Raji (cell line): ENCODE results near the gene PHACTR3.

ENCODE experiments used
- POLR2A ChIP-seq: IDR thresholded peaks from 2 replicates; pipeline ENCODE4 v1.6.1; 2011; ENCODE audit warnings: low read depth, low read length, control low read depth; ENCODE audit not compliant: insufficient read depth

The PHACTR3 gene

DNA sequence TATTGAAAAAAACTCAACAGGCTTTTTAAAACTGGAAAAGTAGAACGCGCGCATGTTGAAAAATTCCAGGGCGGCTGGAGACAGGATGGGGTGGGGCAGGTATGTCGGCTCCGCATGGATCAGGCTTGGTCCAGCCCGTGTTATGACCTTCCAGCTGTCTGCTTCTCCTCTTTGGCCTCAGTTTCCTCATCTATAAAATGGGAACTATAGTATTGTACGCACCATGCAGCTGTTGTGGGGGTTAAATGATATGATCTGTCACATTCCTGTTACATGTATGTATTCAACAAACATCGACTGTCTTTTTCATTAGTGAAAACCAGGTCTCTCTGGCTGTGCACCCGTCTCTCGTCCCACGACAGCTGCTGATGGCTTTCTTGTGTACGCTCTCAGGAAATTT, 18.8 kb downstream of the PHACTR3 start:
- TF ChIP-seq POLR2A: no peak

DNA sequence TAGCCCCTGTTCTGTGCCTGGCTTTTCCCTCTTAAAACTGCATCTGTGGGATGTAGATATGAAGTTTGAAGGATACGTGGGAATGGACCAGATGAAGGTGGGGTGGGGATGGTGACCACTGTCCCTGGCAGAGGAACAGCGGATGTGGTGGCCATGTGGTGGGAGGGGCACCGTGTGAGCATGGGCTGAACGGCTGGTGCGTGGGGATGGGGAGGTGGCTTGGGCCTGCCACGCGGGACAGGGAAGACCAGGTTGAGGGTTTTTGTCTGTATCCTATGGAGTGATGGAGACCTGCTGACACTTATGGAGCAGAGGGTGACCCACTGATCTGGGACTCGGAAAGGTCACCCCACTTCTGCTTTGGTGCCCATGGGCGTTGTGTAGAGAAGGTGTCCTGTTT, 19.2 kb downstream of the PHACTR3 start:
- no peak for TF ChIP-seq POLR2A

DNA sequence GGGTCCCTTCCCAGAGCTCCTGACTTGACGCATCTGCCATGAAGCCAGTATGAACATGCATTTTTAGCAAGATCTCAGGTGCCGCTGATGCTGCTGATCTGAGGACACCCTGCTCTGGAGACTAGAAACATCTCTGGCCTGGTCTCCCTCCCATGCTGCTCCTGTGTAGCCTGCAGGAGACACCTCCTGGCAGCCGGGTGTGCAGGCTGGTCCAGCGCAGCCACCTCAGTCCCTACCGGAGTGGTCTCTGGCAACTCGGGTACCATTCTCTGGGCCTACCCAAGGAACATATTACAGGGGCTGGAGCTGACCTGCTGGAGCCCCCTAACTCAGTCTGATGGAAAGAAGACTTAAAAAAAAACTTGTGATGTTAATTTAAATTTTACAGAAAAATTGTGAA, 20.1 kb downstream of the PHACTR3 start:
- TF ChIP-seq POLR2A: no peak

DNA sequence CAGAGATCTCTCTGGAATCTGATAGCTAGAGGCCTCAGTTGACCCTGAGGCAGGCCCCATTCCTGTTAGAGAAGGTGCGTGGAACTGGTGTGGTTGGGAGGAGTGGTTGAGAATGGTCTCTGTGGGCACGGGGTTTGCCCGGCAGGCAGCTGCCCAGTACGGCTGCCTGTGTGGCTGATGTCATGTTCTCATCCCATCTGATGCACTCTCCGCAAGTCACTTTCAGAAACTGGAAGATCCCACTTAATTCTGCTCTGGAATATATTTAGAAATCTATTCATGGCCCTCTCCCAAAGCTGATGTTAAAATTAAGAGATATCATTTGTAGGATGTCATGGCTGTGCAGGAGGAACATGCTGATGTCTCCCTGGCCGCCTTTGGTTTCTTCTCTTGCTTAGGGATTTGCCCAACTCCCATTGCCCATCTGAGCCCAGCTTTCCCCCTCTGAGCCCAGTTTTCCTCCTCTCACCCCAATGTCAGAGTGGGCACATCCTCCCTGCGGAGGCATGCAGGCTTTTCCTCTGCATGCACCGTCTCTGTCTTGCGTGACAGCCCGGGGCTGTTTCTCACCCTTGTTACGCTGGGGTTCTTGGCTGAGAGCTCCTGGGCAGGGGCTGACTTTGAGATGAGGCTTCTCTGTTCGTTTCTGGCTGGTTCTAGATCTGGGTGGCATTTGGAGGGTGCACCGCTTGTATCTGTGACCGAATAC, 21.0 kb downstream of the PHACTR3 start:
- no peak for TF ChIP-seq POLR2A

DNA sequence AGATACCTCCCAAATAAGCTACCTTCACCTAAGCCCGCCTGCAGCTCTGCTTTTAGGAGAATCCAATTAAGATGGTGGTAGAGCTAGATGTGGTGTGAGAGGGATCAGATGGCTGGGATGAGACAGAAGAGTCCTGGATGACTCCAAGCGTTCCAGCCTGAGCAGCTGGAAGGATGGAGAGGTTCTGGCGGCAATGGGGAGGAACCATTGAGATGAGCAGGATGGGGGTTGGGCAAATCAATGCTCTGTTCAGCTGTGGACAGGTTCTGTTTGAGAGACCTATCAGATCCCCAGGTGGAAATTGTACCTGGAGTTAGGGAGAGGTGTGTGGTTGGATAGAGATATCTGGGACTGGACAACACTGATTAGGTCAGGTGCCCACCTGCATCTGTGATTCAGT, 23.0 kb downstream of the PHACTR3 start:
- no peak for TF ChIP-seq POLR2A

DNA sequence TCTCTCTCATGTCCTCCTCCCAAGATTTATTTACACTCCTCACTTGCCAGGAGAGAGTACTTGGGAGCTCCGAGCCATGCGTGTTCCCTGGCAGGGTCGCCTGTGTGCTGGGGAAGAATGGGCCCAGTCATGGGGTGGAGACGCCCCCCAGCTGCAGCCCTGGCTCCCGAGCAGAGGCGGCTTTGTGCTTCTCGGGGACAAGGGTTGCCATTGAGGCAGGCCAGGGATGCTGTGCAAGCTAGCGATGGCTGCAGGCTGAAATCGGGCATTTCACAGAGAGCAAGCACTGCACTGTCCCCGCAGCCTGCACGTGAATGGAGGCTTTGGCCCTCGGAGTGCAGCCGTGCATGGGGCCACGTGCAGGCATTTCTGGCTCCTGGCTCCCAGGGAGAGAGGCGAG, 23.8 kb downstream of the PHACTR3 start:
- TF ChIP-seq POLR2A: no peak

DNA sequence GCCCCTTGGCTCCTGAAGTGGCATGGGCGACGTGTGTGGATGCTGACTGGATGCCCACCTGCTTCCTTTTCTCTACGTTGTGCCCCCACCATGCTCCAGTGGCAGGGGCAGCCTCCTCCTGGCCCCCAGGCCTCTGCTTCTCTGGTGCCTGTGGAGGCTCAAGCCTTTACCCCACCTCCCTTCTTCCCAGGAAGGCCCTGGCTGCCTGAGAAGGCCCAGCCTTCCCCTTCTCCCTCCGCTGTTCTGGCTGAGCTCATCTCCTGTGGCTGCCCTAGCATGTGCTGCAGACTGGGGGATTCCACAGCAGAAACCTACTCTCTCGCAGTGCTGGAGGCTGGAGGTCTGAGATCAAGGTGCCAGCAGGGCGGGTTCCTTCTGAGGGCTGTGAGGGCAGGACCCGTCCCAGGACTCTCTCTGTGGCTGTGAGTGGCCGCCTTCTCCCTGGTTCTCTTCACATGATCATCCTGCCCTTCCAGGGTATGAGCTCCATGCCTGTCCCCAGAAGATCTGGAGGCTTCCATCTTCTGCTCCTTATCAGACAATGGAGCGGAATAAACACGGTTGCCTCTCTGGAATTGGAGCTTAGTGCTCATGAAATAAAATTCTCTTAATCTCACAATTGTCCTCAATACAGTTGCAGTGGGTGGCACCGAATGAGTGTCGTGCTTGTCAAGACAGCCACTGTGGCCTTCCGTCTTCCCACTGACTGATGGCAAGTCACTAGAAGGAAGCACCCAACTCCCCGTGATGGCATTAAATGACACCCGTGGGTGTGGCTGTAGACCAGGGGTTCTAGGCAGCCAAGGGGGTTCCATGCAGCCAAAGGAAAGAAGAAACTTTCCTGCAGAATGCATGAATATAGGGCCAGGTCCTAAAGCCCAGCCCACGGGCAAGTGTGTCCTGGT, 25.1 kb downstream of the PHACTR3 start:
- TF ChIP-seq POLR2A: no peak

DNA sequence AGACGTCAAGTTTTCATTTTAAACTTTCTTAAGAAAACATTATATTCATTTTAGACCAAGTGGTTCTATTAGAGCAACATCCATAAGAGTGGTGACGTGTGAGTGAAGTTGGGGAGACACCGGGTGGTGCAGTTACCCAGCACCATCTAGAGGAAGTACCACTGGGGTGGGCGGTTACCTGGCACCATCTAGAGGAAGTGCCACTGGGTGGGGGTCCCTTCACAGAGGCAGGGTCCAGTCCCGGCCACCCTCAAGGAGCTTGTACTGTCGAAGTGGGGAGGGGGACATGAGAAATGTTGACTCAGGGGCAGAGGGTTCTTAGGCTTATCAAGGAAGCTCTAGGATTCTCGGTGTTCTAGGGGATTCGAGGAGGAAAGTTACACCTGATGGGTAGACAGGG, 26.2 kb downstream of the PHACTR3 start:
- no peak for TF ChIP-seq POLR2A

DNA sequence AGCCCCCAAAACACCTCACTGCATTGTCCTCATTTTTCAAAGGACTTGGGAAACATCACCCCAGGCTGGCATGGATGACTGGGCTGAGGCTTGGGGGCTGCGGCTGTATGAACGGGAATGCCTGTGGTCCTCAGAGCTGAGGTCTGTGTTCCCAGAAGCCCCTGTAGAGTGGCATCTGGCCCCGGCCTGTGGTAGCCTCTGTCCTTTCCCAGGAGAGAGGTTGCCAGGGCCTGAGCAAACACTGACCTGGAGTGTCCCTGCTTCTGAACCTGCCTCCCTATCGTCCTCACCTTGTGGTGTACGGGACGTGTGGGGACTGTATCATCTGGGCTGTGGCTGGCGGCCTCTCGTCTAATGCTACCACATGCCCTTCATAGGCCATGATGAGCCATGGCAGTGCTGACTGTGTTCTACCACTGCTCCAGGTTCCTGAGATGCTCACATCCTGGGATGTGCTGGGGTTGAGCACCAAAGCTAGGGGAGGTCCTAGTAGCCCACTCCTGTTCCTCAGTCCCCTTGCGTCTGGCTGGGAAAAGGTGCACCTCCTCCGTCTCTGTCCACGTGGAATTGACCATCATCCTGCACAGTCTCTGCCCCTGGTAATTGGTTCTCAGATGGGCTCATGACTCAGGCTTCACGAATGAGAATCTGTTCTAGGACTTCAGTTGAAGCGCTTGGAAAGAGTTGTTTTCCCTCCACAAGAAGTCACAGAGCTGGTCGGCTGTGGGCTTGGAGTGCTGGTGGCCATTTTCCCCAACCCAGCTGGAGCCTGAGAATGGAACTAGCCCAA, 27.6 kb downstream of the PHACTR3 start:
- no peak for TF ChIP-seq POLR2A

DNA sequence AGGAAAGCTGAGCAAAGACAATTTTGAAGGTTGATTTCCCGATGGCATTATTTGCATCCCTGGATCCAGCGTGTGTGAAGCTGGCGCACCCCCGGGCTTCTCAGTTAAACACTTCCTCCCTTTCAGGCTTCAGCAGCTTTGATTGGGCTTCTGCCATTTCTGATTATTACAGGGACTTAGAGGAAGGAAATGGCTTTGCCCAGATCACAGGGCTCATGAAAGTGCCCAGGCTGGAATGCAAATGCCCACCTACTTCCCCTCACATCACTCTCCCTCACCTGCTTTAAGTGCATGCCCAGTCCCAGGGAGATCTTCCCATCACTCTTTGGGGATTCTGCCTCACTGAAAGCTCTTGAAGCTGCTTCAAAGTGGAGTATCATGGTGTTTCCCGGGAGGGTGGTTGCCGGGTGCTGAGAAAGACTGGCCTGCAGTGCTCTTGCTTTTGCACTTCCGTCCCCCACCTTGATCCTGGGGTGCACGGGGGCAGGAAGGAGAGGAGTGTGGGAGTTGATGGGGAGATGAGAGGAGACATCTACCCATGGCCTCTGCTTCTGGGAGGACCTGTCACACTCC, 28.3 kb downstream of the PHACTR3 start:
- TF ChIP-seq POLR2A: no peak

DNA sequence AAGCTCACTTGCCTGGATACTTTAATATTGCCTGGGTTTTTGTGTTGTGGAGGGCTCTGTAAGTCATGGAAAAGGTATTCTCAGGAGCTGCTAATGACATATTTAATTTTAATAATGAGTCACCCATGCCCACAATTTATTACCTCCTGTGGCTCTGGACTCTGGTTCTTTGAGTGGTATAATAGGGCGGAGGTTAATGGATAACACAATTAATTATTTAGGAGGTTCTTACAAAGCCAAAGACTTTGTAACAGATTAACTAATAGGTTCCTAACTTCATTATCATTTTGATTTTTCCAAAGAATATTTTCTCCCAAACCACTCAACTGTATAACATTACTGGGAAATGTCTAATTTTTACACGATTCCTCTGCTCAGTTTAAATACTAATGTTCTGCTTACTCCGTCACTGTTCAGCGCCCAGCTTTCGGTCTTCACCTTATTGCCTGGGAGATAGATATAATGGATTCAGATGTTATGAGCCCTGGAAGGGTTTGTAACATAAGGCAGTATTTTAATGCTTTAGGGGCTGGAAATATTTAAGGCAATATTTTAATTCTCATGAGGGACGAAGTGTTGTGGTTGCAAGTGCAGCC, 29.4 kb downstream of the PHACTR3 start:
- TF ChIP-seq POLR2A: no peak

DNA sequence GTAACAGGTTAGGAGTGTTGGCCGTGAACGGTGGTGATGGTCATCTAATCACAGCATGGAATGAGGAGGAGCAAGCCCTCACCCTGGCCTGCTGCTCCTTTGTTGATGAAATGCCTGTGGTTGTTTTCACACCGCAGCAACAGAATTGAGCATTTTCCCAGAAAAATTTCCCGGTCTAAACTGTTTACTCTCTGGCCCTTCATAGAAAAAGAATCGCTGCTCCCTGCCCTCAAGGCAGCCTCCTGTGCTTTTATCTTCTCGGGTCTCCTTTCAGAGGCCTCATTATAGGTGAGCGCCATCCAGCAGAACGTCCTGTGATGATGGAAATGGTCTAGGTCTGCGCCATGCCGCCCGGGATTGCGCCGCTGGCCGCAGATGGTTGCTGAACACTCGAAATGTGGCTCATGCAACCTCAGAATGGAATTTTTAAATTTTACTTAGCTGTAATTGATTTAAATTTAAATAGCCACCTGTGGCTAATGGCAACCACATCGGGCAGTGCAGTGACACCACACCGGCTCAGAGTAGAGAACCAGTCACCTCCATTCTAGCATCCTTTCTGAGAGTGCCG, 30.2 kb downstream of the PHACTR3 start:
- no peak for TF ChIP-seq POLR2A

DNA sequence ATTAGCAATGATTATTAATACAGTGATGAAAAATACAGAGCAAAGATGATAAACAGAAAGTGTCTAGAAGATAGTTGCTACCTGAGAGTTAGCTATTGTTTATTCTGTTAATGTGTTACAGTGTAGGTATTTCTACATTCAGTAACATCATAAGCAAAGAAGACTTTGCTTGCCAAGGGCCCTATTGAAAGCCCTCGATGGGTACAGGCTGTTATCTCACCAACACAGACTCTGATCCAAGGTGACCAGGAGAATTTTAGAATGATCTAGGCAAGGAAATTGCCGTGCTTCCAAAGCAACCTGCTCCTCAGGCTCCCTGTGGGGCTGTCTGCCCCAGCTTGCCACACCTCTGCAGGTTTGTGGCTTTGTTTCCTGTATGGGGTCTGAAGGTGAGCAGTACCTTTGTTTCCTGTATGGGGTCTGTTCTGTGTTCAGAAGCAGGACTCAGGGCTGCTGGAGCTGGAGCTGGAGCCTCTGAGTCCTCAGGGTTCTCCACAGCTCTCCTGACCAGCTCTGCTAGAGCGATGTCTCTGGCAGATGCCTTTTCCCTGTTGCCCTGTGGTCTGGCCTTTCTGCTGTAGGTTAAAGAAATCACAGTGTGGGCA, 32.5 kb downstream of the PHACTR3 start:
- no peak for TF ChIP-seq POLR2A

DNA sequence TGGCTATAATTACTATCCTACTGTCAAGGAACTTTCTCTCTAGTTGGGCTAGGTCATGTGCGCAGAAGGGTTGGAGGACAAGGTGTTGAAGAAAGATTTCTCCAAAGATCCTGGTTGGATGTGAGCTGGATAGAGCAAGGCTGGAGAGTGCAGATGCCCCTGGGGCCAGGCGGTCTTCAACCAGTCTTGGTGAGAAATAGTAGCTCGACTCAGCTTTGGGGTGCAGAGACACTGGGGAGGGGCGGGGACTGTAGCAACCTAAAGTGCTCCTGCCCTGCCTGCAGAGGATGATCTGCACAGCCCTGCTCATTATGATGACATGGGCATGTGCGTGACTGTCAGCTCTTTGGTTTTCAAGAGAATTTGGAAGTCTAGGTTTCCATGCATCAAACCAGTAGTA, 35.9 kb downstream of the PHACTR3 start:
- no peak for TF ChIP-seq POLR2A

DNA sequence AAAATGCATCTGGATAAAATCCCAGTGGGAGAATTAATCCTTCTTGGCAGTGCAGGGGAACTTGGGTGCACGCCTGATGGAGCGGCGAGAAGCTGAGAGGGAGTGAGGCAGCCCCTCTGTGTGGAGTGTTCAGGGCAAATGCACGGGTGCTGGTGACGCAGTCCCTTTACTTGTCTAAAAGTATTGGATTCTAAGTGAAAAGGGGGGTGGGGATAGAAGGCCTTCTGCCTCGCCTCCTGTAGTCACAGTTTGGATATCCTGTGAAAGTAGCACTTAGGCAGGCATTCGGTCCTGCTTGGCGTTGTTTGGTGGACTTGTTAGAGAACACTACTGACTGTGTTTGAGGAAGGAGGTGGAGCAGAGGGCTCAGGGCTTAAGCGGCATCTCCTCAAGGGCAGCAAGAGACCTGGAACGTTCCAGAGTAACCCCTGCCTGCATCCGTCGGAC, 39.3 kb downstream of the PHACTR3 start:
- TF ChIP-seq POLR2A: no peak
